Skeletal muscle tissue (tissue), 4 donors: Measurements from ENCODE around the gene OBSCN. TPM values are rescaled to one million over a fixed set of nuclear protein-coding genes. Genes with fewer than 3 reads are reported as not detected.

Experiments
- H3K27ac ChIP-seq: one replicate; pipeline ENCODE4 v1.7.0; 2013; ENCODE audit warnings: mild to moderate bottlenecking, low read depth, low read length, inconsistent platforms
- H3K27me3 ChIP-seq, 3 donors: one replicate each; pipeline ENCODE4 v1.7.0; 2013; ENCODE audit warnings: low read length in 3 of 3; ENCODE audit not compliant: control insufficient read depth in 3 of 3, insufficient read depth in 3 of 3
- H3K36me3 ChIP-seq, 3 donors: one replicate each; pipeline ENCODE4 v1.7.0; 2013; ENCODE audit warnings: low read length in 3 of 3; ENCODE audit not compliant: control insufficient read depth in 3 of 3, insufficient read depth in 3 of 3
- H3K4me1 ChIP-seq, 3 donors: one replicate each; pipeline ENCODE4 v1.7.0; 2013; ENCODE audit warnings: low read length in 3 of 3, mild to moderate bottlenecking in 3 of 3; ENCODE audit not compliant: control insufficient read depth in 3 of 3, insufficient read depth in 3 of 3
- H3K4me3 ChIP-seq, 3 donors: one replicate each; pipeline ENCODE4 v1.7.0; 2013; ENCODE audit warnings: low read length in 3 of 3
- H3K9ac ChIP-seq, 3 donors: one replicate each; pipeline ENCODE4 v1.7.0; 2013; ENCODE audit warnings: low read length in 3 of 3, mild to moderate bottlenecking in 3 of 3, moderate library complexity in 2 of 3, low read depth in 1 of 3
- H3K9me3 ChIP-seq, 3 donors: one replicate each; pipeline ENCODE4 v1.7.0; 2013; ENCODE audit warnings: low read length in 3 of 3; ENCODE audit not compliant: control insufficient read depth in 3 of 3
- total RNA-seq: library from RNA; depleted of rRNA; stranded (reverse); fragments of >200 nt; gene quantifications from one replicate; pipeline ENCODE4 v1.2.3, GENCODE V29; 2014
- donor health status: Osteomylitis.

OBSCN gene
- total RNA-seq, 1 donor from 2014 or later, result 460 TPM

- H3K27me3 ChIP-seq, result no peaks in the 10 kb centered on the region
- H3K27ac ChIP-seq, result peak overlapping the region; percentile 54
- peaks cover 33 to 68% (median 59%) of the 10 kb centered on the region in 3 donors for H3K4me1 ChIP-seq
- H3K9me3 ChIP-seq, result no peaks in the 10 kb centered on the region
- H3K4me3 ChIP-seq, result peak overlapping the region in 2 of 3 donors; percentile 66 to 67
- peaks cover 58 to 76% (median 72%) of the 10 kb centered on the region in 3 donors for H3K36me3 ChIP-seq
- peak overlapping the region in 2 of 3 donors; percentile 20 to 77 for H3K9ac ChIP-seq
Measured at GRCh38 chr1:228274452-228275178, 66.8 kb downstream of the OBSCN start.

DNA sequence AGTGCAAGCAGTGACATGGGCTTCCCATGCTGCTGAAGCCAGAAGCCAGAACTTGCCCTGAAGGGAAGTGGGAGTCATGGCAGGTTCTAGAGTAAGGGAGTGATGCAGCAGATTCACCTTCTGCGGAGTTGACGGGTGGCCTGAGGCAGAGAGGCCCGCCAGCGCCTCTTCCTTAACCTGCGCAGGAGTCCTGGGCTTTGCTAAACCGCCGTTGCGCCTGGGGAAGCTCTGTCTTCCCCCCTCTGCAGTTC lies 67.3 kb downstream of the OBSCN start:
- Histone ChIP-seq H3K27ac (peak overlapping the region; percentile 54), H3K36me3 (peaks cover 63 to 81% (median 77%) of the 10 kb centered on the region in 3 donors)

GRCh38 chr1:228275430-228276173 lies 67.8 kb downstream of the OBSCN start:
- peak overlapping the region; percentile 60 to 67 (median 66) for H3K4me3 ChIP-seq
- H3K27ac ChIP-seq, result peak overlapping the region; percentile 54
- peaks cover 68 to 86% (median 82%) of the 10 kb centered on the region in 3 donors for H3K36me3 ChIP-seq
- peaks cover 33 to 78% (median 60%) of the 10 kb centered on the region in 3 donors for H3K4me1 ChIP-seq
- no peaks in the 10 kb centered on the region for H3K27me3 ChIP-seq
- no peaks in the 10 kb centered on the region for H3K9me3 ChIP-seq
- H3K9ac ChIP-seq, result peak overlapping the region in 2 of 3 donors; percentile 53 to 77

More for the DNA sequence above, 67.3 kb downstream of the OBSCN start:
- Histone ChIP-seq H3K9me3 (no peaks in the 10 kb centered on the region), H3K4me3 (peak overlapping the region; percentile 30 to 67 (median 66)), H3K4me1 (peaks cover 33 to 73% (median 59%) of the 10 kb centered on the region in 3 donors), H3K27me3 (no peaks in the 10 kb centered on the region), H3K9ac (peak overlapping the region in 2 of 3 donors; percentile 53 to 77)

- Histone ChIP-seq H3K9me3 (no peaks in the 10 kb centered on the region), H3K4me3 (peak overlapping the region; percentile 60 to 67 (median 66)), H3K4me1 (peaks cover 33 to 82% (median 66%) of the 10 kb centered on the region in 3 donors), H3K27me3 (no peaks in the 10 kb centered on the region), H3K9ac (peak overlapping the region in 1 of 3 donors; percentile 66), H3K27ac (peak overlapping the region; percentile 54), H3K36me3 (peaks cover 75 to 89% (median 88%) of the 10 kb centered on the region in 3 donors)
Measured at GRCh38 chr1:228276174-228276831, 68.5 kb downstream of the OBSCN start.

DNA sequence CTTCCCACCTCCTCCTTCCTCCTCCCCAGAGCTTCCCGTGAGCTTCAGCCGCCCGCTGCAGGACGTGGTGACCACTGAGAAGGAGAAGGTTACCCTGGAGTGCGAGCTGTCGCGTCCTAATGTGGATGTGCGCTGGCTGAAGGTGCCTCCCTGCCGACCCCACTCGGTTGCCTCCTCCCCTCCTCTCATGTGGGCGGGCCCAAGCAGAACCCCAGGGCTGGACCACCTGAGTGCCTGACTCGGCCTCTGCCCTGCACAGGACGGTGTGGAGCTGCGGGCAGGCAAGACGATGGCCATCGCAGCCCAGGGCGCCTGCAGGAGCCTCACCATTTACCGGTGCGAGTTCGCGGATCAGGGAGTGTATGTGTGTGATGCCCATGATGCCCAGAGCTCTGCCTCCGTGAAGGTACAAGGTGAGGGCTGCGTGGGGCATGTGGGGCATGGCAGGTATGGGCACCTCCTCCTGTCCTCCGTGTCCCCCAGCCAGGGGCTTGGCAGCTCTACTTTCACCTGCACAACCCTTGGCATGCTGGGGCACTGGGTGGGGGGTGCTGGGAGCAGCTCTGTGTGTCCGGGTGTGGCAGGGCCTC lies 69.2 kb downstream of the OBSCN start:
- Histone ChIP-seq H3K4me3 (no peak overlapping the region), H3K9ac (peak overlapping the region in 1 of 3 donors; percentile 66), H3K4me1 (peaks cover 28 to 81% (median 68%) of the 10 kb centered on the region in 3 donors), H3K9me3 (no peaks in the 10 kb centered on the region), H3K36me3 (peaks cover 77 to 89% (median 88%) of the 10 kb centered on the region in 3 donors), H3K27ac (peak overlapping the region; percentile 54), H3K27me3 (no peaks in the 10 kb centered on the region)

GRCh38 chr1:228277491-228278431 lies 69.9 kb downstream of the OBSCN start:
- Histone ChIP-seq H3K4me3 (no peak overlapping the region), H3K27ac (no peak overlapping the region), H3K9me3 (no peaks in the 10 kb centered on the region), H3K36me3 (peaks cover 76 to 94% (median 88%) of the 10 kb centered on the region in 3 donors), H3K4me1 (peaks cover 27 to 78% (median 66%) of the 10 kb centered on the region in 3 donors), H3K27me3 (no peaks in the 10 kb centered on the region), H3K9ac (no peak overlapping the region)

GRCh38 chr1:228278432-228278941 lies 70.6 kb downstream of the OBSCN start:
- Histone ChIP-seq H3K9ac (no peak overlapping the region), H3K36me3 (peaks cover 77 to 95% (median 88%) of the 10 kb centered on the region in 3 donors), H3K4me3 (no peak overlapping the region), H3K27ac (no peak overlapping the region), H3K4me1 (peaks cover 24 to 77% (median 61%) of the 10 kb centered on the region in 3 donors), H3K27me3 (no peaks in the 10 kb centered on the region), H3K9me3 (no peaks in the 10 kb centered on the region)

DNA sequence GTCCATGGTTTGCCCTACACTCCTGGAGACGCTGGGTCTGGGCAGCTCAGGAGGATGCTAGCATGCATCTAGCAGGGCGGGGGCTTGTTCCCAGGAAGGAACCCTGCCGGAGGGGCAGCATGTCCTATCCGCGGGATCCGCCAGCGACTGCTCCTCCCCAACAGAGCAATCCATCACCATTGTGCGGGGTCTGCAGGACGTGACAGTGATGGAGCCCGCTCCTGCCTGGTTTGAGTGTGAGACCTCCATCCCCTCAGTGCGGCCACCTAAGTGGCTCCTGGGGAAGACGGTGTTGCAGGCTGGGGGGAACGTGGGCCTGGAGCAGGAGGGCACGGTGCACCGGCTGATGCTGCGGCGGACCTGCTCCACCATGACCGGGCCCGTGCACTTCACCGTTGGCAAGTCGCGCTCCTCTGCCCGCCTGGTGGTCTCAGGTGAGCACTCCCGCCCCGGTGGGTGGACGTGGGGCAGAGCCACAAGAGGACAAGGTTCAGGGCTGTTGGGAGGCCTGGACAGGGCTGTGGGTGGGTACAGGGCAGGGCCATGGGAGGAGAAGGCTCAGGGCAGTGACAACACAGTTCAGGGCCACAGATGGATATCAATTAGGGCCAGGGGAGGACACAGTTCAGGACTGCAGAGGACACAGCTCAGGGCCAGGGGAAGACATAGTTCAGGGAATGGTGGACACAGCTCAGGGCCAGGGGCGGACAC lies 71.3 kb downstream of the OBSCN start:
- H3K36me3 ChIP-seq, result peaks cover 76 to 95% (median 88%) of the 10 kb centered on the region in 3 donors
- H3K27ac ChIP-seq, result no peak overlapping the region
- no peak overlapping the region for H3K9ac ChIP-seq
- no peaks in the 10 kb centered on the region for H3K27me3 ChIP-seq
- no peaks in the 10 kb centered on the region for H3K9me3 ChIP-seq
- H3K4me1 ChIP-seq, result peaks cover 23 to 76% (median 56%) of the 10 kb centered on the region in 3 donors
- H3K4me3 ChIP-seq, result no peak overlapping the region
